A549 (cell line): ENCODE results near the gene PTPN6. TPM values are rescaled to one million over a fixed set of nuclear protein-coding genes. Genes with fewer than 3 reads are reported as not detected.

Experiments used
- CBX2 ChIP-seq: fragments of 200-600 bp; sonication (generic); IDR thresholded peaks from 2 replicates; pipeline ENCODE4 v1.6.1; 2016; ENCODE audit warnings: low read depth, mild to moderate bottlenecking, borderline replicate concordance
- CEBPB ChIP-seq, 2 experiments: fragments of >200 bp in 1 of 2; sonication (Bioruptor Twin) in 1 of 2; formaldehyde crosslinking in 1 of 2; IDR thresholded peaks; 2 replicates each; pipeline ENCODE4 v1.6.1; 2012 to 2016
- CHD4 ChIP-seq: fragments of 200-600 bp; sonication (generic); IDR thresholded peaks from 2 replicates; pipeline ENCODE4 v1.6.1; 2016; ENCODE audit warnings: antibody characterized with exemption, mild to moderate bottlenecking, borderline replicate concordance
- EHF ChIP-seq: fragments of 250-450 bp; sonication (Bioruptor Pico); IDR thresholded peaks from 2 replicates; pipeline ENCODE4 v1.5.0; 2020; ENCODE audit warnings: mild to moderate bottlenecking
- EHMT2 ChIP-seq: fragments of 200-600 bp; sonication (generic); IDR thresholded peaks from 2 replicates; pipeline ENCODE4 v1.6.1; 2016; ENCODE audit warnings: antibody characterized with exemption, low read depth, mild to moderate bottlenecking, moderate library complexity
- ESRRA ChIP-seq: fragments of 150-350 bp; IDR thresholded peaks from 2 replicates; pipeline ENCODE4 v1.6.1; 2014; ENCODE audit warnings: mild to moderate bottlenecking, low read length, borderline replicate concordance
- FOSB ChIP-seq: fragments of 250-450 bp; sonication (Bioruptor Pico); IDR thresholded peaks from 2 replicates; pipeline ENCODE4 v1.5.0; 2020; ENCODE audit warnings: mild to moderate bottlenecking, moderate library complexity
- FOSL2 ChIP-seq, 2 experiments: fragments of 450-650 bp in 1 of 2; fragments of >200 bp in 1 of 2; sonication (Bioruptor Twin) in 1 of 2; formaldehyde crosslinking; IDR thresholded peaks; 2 replicates each; pipeline versions ENCODE4 v1.5.0 to v1.6.1; 2016 to 2020; ENCODE audit warnings: mild to moderate bottlenecking in 1 of 2, moderate library complexity in 1 of 2
- FOXS1 ChIP-seq: fragments of 250-450 bp; sonication (Bioruptor Pico); IDR thresholded peaks from 2 replicates; pipeline ENCODE4 v1.5.0; 2020; ENCODE audit warnings: mild to moderate bottlenecking, moderate library complexity
- GATA3 ChIP-seq: IDR thresholded peaks from 2 replicates; pipeline ENCODE4 v1.6.1; 2012; ENCODE audit warnings: borderline replicate concordance
- HDAC2 ChIP-seq: fragments of 200-600 bp; sonication (generic); IDR thresholded peaks from 2 replicates; pipeline ENCODE4 v1.6.1; 2016
- HEYL ChIP-seq: fragments of 250-450 bp; sonication (Bioruptor Pico); IDR thresholded peaks from 2 replicates; pipeline ENCODE4 v1.8.0; 2021; ENCODE audit warnings: mild to moderate bottlenecking, moderate library complexity
- HOXB13 ChIP-seq: fragments of 250-450 bp; sonication (Bioruptor Pico); IDR thresholded peaks from 2 replicates; pipeline ENCODE4 v1.5.0; 2020; ENCODE audit warnings: low read depth, mild to moderate bottlenecking, moderate library complexity
- HOXB5 ChIP-seq: fragments of 250-450 bp; sonication (Bioruptor Pico); IDR thresholded peaks from 2 replicates; pipeline ENCODE4 v1.5.0; 2020; ENCODE audit warnings: mild to moderate bottlenecking, moderate library complexity
- JUN ChIP-seq, 2 experiments: fragments of >200 bp; sonication (Bioruptor Twin); formaldehyde crosslinking; IDR thresholded peaks; 2 replicates in 1 of 2; 3 replicates in 1 of 2; pipeline ENCODE4 v1.6.1; 2016 to 2017
- KDM1A ChIP-seq: fragments of 200-600 bp; sonication (generic); IDR thresholded peaks from 2 replicates; pipeline ENCODE4 v1.6.1; 2016; ENCODE audit warnings: low read depth, mild to moderate bottlenecking
- KDM5A ChIP-seq: fragments of 200-600 bp; sonication (generic); IDR thresholded peaks from 2 replicates; pipeline ENCODE4 v1.6.1; 2016; ENCODE audit warnings: antibody characterized with exemption, mild to moderate bottlenecking
- MAFK ChIP-seq: fragments of 450-650 bp; IDR thresholded peaks from 2 replicates; pipeline ENCODE4 v1.6.1; 2014; ENCODE audit not compliant: partially characterized antibody
- MAZ ChIP-seq: fragments of 150-350 bp; IDR thresholded peaks from 2 replicates; pipeline ENCODE4 v1.6.1; 2014; ENCODE audit warnings: antibody characterized with exemption, low read depth, low read length, borderline replicate concordance
- NPAS2 ChIP-seq: fragments of 250-450 bp; sonication (Bioruptor Pico); IDR thresholded peaks from 2 replicates; pipeline ENCODE4 v1.8.0; 2022; ENCODE audit warnings: mild to moderate bottlenecking, moderate library complexity, borderline replicate concordance
- NR3C1 ChIP-seq: fragments of >200 bp; sonication (Bioruptor Twin); formaldehyde crosslinking; IDR thresholded peaks from 3 replicates; pipeline ENCODE4 v1.6.1; 2017
- PHF8 ChIP-seq: fragments of 200-600 bp; sonication (generic); IDR thresholded peaks from 2 replicates; pipeline ENCODE4 v1.6.1; 2016; ENCODE audit warnings: low read depth, mild to moderate bottlenecking, antibody characterized with exemption, moderate library complexity, borderline replicate concordance
- POLR2AphosphoS2 ChIP-seq: conservative IDR thresholded peaks from 2 replicates; pipeline ENCODE4 v1.6.1; 2012; ENCODE audit warnings: low read length, improper control_type of control experiment, inconsistent platforms
- RARB ChIP-seq: fragments of 250-450 bp; sonication (Bioruptor Pico); IDR thresholded peaks from 2 replicates; pipeline ENCODE4 v1.8.0; 2021; ENCODE audit warnings: mild to moderate bottlenecking, moderate library complexity
- TFCP2L1 ChIP-seq: fragments of 250-450 bp; sonication (Bioruptor Pico); IDR thresholded peaks from 2 replicates; pipeline ENCODE4 v1.5.0; 2021; ENCODE audit warnings: mild to moderate bottlenecking
- TP53 ChIP-seq: fragments of 250-450 bp; sonication (Bioruptor Pico); IDR thresholded peaks from 2 replicates; pipeline ENCODE4 v1.5.0; 2021; ENCODE audit warnings: mild to moderate bottlenecking, moderate library complexity
- ZC3H11A ChIP-seq: fragments of 450-650 bp; IDR thresholded peaks from 2 replicates; pipeline ENCODE4 v1.6.1; 2014; ENCODE audit warnings: antibody characterized with exemption, mild to moderate bottlenecking
- ZNF302 ChIP-seq: fragments of 250-450 bp; sonication (Bioruptor Pico); IDR thresholded peaks from 2 replicates; pipeline ENCODE4 v1.9.0; 2021; ENCODE audit warnings: inconsistent platforms, mild to moderate bottlenecking, moderate library complexity
- ZSCAN20 ChIP-seq: fragments of 250-450 bp; sonication (Bioruptor Pico); IDR thresholded peaks from 2 replicates; pipeline ENCODE4 v1.8.0; 2022; ENCODE audit warnings: mild to moderate bottlenecking, moderate library complexity
- polyA plus RNA-seq, 4 experiments: library from polyadenylated mRNA; depleted of rRNA in 3 of 4; stranded (reverse); fragments of >200 nt; fragmentation: RNase III in 1 of 4; extraction: RNeasy Plus Mini Kit Qiagen cat#74134 plus additional on column Dnase treatment in 1 of 4; gene quantifications; 2 replicates in 3 of 4; 3 replicates in 1 of 4; pipeline ENCODE4 v1.2.3, GENCODE V29; 2011 to 2017
- TF ChIP-seq, protein P1 (sequence below): IDR thresholded peaks from 2 replicates; pipeline ENCODE4 v1.6.1; 2012
- TF ChIP-seq, protein P2 (sequence below): IDR thresholded peaks from 2 replicates; pipeline ENCODE4 v1.6.1; 2012; ENCODE audit warnings: low read depth, borderline replicate concordance
- TF ChIP-seq, protein P3 (sequence below): fragments of 450-650 bp; IDR thresholded peaks from 2 replicates; pipeline ENCODE4 v1.6.1; 2014; ENCODE audit warnings: antibody characterized with exemption
- TF ChIP-seq, protein P4 (sequence below): fragments of 250-450 bp; sonication (Bioruptor Pico); IDR thresholded peaks from 2 replicates; pipeline ENCODE4 v1.5.0; 2020; ENCODE audit warnings: low read depth, mild to moderate bottlenecking, moderate library complexity
- TF ChIP-seq, protein P5 (sequence below): fragments of >200 bp; sonication (Bioruptor Twin); formaldehyde crosslinking; IDR thresholded peaks from 3 replicates; pipeline ENCODE4 v1.6.1; 2016
- TF ChIP-seq, protein P6 (sequence below): fragments of 200-600 bp; sonication (generic); IDR thresholded peaks from 2 replicates; pipeline ENCODE4 v1.6.1; 2016; ENCODE audit warnings: antibody characterized with exemption, mild to moderate bottlenecking, moderate library complexity
- TF ChIP-seq, protein P7 (sequence below): IDR thresholded peaks from 2 replicates; pipeline ENCODE4 v1.6.1; 2012

PTPN6 gene
- polyA plus RNA-seq, 2 of the 4 experiments (the other 2 are of a cell fraction): 15.1 to 18.9 TPM

DNA sequence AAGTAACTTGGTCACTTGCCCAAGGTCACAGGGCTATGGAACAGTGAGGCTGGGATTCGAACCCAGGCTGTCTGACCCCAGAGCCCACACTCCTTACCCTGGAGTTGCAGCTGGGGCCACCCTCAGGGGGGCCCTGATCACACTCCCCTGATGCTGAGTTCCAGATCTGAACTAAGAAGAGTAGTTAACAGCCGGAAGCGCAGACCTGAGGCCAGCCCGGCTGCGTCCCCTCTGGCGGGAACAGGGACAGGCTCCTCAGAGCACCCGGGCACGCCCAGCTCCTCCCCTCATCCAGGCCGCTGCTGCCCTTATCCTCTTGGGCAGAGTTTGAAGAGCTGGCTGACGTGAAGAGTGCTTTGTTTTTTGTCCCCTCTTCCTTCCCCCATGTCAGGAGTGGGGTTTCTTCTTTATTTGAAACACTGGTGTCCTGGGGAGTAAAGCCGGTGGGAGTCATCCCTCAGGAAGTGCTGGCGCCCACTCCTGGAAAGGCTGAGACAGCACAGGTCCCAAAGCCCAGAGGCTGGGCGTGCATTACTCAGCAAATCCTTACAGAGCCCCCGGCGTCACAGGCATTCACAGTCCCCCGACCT is 10.6 kb downstream of the PTPN6 start (continued):
- TF ChIP-seq TFCP2L1 (CRISPR knock-in tag) (peak; percentile 69), POLR2AphosphoS2 (no peak), ZSCAN20 (no peak), CBX2 (no peak), CEBPB (IDR thresholded peaks at IDR 0.05) (no peak), FOXS1 (CRISPR knock-in tag) (no peak), HDAC2 (no peak), CHD4 (no peak), KDM1A (no peak), KDM5A (no peak), HEYL (CRISPR knock-in tag) (no peak), PHF8 (no peak), JUN (IDR thresholded peaks at IDR 0.05) (peak in 1 of 2 experiments; percentile 35; a peak in 2 of 5 replicates), FOSB (CRISPR knock-in tag) (no peak), RARB (CRISPR knock-in tag) (no peak), EHF (CRISPR knock-in tag) (no peak), MAFK (peak; percentile 98), NR3C1 (no peak), GATA3 (no peak), NPAS2 (CRISPR knock-in tag) (no peak), ESRRA (no peak), FOSL2 (IDR thresholded peaks at IDR 0.05) (no peak), FOSL2 (CRISPR knock-in tag; IDR thresholded peaks at IDR 0.05) (no peak), TP53 (CRISPR knock-in tag) (no peak), ZC3H11A (no peak), EHMT2 (no peak), HOXB5 (CRISPR knock-in tag) (no peak), HOXB13 (CRISPR knock-in tag) (no peak), ZNF302 (no peak), MAZ (no peak)
- TF ChIP-seq, protein P1, sequence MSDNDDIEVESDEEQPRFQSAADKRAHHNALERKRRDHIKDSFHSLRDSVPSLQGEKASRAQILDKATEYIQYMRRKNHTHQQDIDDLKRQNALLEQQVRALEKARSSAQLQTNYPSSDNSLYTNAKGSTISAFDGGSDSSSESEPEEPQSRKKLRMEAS: peak; percentile 9; the same call in 1 of the 2 replicates
- TF ChIP-seq, protein P2, sequence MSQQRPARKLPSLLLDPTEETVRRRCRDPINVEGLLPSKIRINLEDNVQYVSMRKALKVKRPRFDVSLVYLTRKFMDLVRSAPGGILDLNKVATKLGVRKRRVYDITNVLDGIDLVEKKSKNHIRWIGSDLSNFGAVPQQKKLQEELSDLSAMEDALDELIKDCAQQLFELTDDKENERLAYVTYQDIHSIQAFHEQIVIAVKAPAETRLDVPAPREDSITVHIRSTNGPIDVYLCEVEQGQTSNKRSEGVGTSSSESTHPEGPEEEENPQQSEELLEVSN: 0 out of 2 replicates have a peak, but pooled peaks have one; percentile 49
- TF ChIP-seq, protein P3, sequence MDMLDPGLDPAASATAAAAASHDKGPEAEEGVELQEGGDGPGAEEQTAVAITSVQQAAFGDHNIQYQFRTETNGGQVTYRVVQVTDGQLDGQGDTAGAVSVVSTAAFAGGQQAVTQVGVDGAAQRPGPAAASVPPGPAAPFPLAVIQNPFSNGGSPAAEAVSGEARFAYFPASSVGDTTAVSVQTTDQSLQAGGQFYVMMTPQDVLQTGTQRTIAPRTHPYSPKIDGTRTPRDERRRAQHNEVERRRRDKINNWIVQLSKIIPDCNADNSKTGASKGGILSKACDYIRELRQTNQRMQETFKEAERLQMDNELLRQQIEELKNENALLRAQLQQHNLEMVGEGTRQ: no peak
- TF ChIP-seq, protein P4, sequence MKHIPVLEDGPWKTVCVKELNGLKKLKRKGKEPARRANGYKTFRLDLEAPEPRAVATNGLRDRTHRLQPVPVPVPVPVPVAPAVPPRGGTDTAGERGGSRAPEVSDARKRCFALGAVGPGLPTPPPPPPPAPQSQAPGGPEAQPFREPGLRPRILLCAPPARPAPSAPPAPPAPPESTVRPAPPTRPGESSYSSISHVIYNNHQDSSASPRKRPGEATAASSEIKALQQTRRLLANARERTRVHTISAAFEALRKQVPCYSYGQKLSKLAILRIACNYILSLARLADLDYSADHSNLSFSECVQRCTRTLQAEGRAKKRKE: no peak
- TF ChIP-seq, protein P5, sequence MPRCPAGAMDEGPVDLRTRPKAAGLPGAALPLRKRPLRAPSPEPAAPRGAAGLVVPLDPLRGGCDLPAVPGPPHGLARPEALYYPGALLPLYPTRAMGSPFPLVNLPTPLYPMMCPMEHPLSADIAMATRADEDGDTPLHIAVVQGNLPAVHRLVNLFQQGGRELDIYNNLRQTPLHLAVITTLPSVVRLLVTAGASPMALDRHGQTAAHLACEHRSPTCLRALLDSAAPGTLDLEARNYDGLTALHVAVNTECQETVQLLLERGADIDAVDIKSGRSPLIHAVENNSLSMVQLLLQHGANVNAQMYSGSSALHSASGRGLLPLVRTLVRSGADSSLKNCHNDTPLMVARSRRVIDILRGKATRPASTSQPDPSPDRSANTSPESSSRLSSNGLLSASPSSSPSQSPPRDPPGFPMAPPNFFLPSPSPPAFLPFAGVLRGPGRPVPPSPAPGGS: no peak
- TF ChIP-seq, protein P6, sequence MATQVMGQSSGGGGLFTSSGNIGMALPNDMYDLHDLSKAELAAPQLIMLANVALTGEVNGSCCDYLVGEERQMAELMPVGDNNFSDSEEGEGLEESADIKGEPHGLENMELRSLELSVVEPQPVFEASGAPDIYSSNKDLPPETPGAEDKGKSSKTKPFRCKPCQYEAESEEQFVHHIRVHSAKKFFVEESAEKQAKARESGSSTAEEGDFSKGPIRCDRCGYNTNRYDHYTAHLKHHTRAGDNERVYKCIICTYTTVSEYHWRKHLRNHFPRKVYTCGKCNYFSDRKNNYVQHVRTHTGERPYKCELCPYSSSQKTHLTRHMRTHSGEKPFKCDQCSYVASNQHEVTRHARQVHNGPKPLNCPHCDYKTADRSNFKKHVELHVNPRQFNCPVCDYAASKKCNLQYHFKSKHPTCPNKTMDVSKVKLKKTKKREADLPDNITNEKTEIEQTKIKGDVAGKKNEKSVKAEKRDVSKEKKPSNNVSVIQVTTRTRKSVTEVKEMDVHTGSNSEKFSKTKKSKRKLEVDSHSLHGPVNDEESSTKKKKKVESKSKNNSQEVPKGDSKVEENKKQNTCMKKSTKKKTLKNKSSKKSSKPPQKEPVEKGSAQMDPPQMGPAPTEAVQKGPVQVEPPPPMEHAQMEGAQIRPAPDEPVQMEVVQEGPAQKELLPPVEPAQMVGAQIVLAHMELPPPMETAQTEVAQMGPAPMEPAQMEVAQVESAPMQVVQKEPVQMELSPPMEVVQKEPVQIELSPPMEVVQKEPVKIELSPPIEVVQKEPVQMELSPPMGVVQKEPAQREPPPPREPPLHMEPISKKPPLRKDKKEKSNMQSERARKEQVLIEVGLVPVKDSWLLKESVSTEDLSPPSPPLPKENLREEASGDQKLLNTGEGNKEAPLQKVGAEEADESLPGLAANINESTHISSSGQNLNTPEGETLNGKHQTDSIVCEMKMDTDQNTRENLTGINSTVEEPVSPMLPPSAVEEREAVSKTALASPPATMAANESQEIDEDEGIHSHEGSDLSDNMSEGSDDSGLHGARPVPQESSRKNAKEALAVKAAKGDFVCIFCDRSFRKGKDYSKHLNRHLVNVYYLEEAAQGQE: no peak
- TF ChIP-seq, protein P7, sequence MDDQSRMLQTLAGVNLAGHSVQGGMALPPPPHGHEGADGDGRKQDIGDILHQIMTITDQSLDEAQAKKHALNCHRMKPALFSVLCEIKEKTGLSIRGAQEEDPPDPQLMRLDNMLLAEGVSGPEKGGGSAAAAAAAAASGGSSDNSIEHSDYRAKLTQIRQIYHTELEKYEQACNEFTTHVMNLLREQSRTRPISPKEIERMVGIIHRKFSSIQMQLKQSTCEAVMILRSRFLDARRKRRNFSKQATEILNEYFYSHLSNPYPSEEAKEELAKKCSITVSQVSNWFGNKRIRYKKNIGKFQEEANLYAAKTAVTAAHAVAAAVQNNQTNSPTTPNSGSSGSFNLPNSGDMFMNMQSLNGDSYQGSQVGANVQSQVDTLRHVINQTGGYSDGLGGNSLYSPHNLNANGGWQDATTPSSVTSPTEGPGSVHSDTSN: no peak; the same call in 1 of the 2 replicates
